Articular chondrocyte of knee joint (primary cell): Measurements from ENCODE around the gene PRKACB. TPM values are rescaled to one million over a fixed set of nuclear protein-coding genes. Genes with fewer than 3 reads are reported as not detected.

Source experiments
- small RNA-seq: library from RNA; depleted of rRNA; stranded (forward); fragments of <200 nt; gene quantifications from one replicate; pipeline ENCODE3, GENCODE V24; 2012
- total RNA-seq: library from RNA; depleted of rRNA; stranded (reverse); fragments of >200 nt; gene quantifications from 2 replicates; pipeline ENCODE4 v1.2.3, GENCODE V29; 2012

Gene PRKACB
- total RNA-seq: 31.0 and 35.0 TPM in 2 replicates

GRCh38 chr1:84143796-84144565, at the start of gene PRKACB:
Gene PRKACB, plus strand, starts transcription at chr1:84144271. Its CDS starts 91 bp downstream, at chr1:84144362.

Small RNA genes lying within 50 kb of the gene (small RNA-seq; reads per million reads assigned to genes)
- gene AL450063.1: not detected
- not detected for gene RF00410

Other genes with a start within 250 kb of the PRKACB start
- gene TTLL7, start 145.1 kb upstream of the PRKACB start, total RNA-seq: 9.4 and 13.9 TPM in 2 replicates
- 0.78 and 0.97 TPM in 2 replicates for gene SAMD13, start 157.4 kb downstream of the PRKACB start, total RNA-seq